HuH-7.5 (cell line): ENCODE measurements around the gene LINGO3.
"Not testable (repeated sequence)": the region's sequence is repeated elsewhere in the genome, so short reads cannot be mapped to it uniquely, and the experiment has no call there.

Source experiments
- DNase-seq: peaks from one replicate; pipeline ENCODE4 v3.0.0; 2011; ENCODE audit warnings: low spot score

Gene LINGO3, protein sequence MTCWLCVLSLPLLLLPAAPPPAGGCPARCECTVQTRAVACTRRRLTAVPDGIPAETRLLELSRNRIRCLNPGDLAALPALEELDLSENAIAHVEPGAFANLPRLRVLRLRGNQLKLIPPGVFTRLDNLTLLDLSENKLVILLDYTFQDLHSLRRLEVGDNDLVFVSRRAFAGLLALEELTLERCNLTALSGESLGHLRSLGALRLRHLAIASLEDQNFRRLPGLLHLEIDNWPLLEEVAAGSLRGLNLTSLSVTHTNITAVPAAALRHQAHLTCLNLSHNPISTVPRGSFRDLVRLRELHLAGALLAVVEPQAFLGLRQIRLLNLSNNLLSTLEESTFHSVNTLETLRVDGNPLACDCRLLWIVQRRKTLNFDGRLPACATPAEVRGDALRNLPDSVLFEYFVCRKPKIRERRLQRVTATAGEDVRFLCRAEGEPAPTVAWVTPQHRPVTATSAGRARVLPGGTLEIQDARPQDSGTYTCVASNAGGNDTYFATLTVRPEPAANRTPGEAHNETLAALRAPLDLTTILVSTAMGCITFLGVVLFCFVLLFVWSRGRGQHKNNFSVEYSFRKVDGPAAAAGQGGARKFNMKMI

DNA sequence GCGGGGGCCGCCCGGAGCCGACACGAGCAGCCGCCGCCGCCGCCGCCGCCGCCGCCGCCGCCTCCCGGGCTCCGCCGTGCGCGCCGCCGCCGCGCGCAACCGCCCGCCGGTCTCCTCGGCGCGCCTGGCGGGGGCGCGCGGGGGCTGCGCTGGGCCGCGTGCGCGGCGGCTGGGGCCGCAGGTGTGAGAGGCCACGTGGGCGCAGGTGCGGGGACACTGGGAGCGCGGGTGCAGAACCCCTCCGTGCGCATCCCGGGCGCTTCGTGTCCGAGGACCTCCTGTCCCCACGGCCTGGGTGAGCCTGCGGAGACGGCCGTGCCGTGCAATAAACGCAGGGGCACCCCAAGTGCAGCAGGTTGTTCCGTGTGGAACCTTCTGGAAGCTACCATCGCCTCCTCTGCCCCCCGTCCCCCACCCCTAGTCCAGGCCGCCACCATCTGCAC, at the start of gene LINGO3:
LINGO3 (minus strand) TSS at position 41 of the 443 bp plus-strand sequence. CDS start 16,378 bp downstream, outside the sequence.
- DNase-seq: peak; percentile 65

DNA sequence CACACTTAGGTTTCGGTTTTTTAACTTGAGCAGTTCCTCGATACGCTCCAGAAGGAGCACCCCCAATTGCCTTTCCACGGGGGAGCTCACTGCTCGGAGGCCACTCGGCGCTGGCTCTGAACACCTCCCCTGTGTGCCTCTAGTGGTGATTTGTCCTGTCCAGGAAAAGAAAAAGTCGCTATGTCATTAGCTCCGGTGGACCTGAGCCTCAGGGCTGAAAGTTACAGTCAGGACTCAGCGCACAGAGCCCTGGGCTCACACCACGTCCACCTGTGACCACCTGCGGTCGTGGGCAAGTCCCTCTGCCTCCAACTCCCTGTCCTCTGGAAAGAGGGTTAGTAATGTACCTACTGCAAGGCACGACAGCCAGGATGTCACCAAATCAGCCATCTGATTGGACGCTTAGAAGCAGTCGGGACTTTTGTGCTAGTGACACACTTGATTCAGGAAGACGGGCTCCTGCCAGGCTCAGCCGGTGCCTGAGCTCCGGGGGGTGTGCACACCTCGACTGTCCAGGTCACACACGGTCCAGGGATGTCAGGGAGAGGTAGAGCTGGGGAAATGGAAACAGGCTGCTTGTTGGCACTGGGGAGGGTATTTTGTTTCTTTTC, 48.2 kb upstream of the LINGO3 start:
- DNase-seq: no peak

DNA sequence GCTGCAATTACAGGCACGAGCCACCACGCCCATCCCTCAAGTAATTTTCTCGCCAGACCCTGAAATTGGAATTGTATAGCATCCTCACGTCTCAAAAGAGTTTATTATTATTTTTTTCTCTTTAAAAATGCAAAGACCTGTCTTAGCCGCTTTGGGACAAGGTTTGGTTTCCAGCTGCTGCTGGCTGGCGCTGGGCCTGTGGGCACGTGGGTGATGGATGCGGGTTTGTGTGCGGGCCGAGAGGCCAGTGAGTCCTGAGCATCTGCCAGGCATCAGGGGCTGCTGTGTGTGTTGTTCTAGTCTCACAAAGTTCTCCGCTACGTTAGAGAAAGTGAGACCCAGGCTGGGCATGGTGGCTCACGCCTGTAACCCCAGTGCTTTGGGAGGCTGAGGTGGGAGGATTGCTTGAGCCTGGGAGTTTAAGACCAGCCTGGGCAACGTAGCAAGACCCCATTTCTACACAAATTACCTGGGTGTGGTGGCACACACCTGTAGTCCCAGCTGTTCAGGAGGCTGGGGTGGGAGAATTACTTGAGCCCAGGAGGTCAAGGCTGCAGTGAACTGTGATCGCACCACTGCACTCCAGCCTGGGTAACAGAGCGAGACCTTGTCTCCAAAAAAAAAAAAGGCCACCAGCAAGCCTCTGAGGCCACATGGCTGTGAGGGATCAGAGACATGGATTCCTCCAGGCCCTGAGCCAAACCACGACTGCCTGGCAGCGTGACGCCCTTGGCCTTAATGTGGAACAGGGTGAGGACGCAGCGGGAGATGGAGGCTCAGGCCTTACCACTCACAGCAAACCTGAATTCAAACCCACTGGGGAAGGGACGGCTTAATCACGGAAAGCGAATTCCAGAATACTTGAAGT, 47.4 kb upstream of the LINGO3 start:
- DNase-seq: no peak

DNA sequence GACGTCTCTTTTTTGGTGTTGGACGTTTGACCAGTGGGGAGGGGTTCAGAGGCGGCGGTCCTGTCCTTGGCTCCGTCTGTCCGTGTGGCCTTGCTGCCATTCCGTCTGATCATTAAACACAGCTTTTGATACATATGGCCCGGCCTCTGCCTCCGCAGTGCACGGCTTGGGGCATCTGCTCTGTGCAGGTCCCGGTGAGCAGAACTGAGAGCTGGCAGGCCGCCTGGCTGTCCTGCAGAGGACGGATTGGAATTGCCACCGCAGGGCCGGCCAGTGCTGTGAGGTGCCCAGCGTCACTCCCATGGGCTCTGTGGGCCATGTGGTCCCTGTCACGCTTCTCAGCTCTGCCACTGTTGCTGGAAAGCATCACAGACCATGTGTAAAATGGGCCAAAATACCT, 46.7 kb upstream of the LINGO3 start:
- no peak for DNase-seq

DNA sequence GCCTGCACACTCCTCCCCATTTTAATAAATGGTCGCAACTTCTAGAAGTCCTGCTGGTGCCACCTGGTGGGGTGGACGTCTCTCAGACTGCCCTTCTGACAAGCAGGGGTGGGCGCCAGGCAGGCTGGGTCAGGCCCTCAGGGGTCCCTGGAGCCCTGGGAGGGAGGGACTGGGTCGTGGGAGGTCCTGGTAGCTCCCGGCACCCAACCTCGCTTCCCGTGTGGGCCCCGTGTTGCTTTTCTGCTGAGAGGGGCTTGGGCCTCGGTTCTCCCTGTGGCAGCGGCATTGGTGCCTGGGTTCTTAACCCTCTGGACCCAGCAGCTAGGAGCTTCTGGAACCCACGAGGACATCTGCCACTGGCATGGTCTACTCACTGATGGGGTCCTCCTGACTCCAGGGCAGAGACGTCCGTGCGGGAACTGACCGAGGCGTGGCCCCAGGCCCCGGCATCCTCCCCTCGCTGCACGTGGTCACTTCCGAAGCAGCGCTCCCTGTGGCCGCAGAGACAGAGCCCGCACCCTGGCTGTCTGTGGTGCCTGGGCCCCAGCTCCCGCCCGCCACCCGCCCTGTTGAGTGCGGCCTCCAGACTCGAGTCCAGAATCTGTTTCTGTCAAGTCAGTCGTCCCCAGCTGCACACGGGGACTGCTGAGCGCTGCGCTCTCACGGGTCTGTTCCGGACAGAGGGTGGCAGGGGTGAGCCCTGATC, 46.1 kb upstream of the LINGO3 start:
- no peak for DNase-seq

DNA sequence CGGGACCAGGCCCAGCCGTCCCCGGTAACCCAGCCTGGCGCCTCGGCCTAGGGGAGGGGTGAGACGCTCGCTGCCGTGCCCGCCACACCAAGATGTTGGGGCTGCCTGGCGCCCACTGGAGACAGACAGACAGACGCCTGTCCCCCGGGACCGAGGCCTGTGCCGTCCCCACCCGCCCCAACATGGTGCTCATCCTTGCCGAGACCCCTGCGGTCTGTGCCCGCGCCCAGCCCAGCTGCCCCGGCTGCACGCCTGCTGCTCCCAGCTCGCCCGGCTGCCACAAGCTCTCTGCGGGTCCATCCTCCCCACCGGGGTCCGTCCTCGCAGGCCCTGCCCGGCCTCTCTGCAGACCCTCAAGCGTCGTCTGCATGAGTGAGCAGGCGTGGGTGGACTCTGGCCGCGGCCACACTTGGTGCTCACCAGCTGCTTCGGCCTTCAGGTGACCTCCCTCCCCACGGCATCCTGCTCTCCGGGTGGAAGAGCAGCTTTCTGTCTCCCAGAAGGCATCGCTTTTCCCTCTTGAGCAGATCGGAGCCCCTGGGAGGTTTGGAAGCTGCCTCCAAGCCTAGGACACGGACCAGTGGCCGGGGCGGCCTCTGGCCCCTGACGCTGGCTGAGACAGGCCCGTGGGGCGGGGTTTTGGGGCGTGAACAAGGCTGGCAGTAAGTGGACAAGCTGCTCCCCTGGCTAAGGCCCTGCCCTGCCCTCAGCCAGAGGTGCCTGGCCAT, 45.4 kb upstream of the LINGO3 start:
- no peak for DNase-seq

DNA sequence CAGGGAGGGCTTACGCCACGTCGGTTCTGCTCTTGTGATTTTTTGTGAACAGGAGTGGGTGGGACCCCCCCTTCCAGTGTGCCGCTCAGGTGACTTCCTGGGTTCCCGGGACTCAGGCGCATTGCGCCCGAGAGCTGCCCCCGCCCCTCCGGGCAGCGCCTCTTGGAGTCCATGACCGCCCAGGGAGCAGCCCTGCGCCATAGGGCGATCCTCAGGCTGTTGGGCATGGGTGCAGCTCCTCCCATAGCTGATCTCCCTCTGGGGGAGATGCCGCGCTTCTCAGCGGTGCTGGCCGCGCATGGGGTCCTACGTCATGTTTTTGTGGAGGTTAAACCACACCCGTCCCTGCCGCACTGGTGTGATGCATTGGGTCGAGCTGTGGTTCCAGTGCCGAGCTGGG, 44.2 kb upstream of the LINGO3 start:
- no peak for DNase-seq

DNA sequence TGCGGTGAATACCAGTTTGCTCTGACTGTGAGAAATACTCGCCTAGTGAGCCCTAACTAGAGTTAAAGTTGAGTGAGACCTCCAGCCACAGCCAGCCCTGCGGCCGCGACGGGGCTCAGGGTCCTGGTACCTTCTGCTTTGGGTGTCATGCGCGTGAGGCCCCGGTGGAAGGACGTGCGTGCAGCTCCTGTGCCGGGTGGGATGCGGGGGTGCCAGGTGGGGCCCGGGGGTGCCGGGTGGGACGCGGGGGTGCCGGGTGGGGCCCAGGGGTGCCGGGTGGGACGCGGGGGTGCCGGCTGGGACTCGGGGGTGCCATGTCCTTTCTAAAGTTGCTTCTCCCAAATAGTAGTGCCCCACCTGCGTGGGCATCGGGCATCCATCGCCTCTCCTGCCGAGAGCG, 43.6 kb upstream of the LINGO3 start:
- no peak for DNase-seq

DNA sequence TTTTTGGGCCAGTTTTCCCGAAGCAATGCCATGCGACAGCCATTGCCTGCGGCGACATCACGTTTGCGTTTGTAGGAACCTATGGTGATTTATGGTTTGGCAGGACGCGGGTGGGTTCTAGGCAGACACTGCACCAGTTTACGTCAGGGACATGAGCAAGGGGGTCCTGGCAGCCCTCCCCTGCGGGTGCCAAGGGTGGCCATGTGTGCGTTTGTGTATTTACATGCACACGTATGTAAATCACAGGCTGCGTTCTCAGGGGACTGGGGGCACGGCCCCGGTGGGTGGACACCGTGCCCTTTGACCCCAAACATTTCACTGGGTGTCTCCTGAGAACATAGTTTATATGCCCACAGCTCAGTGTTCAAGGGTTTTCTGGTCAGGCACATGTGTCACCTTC, 42.7 kb upstream of the LINGO3 start:
- DNase-seq: no peak

DNA sequence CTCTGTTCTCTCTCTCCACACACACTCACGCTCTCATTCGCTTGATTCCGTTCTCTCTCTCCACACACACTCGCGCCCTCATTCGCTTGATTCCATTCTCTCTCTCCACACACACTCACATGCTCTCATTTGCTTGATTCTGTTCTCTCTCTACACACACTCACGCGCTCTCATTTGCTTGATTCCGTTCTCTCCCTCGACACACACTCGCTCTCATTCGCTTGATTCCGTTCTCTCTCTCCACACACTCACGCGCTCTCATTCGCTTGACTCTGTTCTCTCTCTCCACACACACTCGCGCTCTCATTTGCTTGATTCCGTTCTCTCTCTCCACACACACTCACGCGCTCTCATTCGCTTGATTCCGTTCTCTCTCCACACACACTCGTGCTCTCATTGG, 41.9 kb upstream of the LINGO3 start:
- DNase-seq: not testable (repeated sequence)

DNA sequence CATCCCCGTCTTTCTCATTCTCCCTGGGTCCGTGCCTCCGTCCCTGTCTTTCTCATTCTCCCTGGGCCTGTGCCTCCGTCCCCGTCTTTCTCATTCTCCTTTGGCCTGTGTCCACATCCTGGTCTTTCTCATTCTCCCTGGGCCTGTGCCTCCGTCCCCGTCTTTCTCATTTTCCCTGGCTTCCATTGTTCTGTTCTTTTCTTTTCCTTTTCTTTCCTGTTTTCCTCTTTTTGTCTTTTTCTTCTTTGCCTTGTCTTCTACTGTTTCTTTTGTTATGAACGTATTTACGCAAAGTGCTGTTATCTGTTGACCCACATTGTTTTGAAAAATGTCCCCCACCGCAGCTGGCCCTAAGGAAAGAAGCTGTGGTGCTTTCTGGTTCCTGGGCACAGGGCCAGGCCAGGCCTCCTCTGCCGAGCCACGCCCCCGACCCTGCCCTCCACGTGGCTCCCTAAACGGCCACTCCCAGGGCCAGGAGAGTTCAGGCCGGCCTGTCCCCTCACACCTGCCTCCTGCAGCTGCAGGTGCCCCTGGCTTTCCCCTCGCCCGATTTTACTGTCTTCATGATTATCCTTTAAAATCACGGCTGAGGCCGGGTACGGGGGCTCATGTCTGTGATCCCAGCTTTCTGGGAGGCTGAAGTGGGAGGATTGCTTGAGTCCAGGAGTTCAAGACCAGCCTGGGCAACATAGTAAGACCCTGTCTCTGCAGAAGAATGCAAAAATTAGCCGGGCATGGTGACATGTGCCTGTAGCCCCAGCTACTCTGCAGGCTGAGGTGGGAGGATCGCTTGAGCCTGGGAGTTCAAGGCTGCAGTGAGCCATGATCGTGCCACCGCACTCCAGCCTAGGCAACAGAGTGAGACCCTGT, 38.1 kb upstream of the LINGO3 start:
- no peak for DNase-seq

DNA sequence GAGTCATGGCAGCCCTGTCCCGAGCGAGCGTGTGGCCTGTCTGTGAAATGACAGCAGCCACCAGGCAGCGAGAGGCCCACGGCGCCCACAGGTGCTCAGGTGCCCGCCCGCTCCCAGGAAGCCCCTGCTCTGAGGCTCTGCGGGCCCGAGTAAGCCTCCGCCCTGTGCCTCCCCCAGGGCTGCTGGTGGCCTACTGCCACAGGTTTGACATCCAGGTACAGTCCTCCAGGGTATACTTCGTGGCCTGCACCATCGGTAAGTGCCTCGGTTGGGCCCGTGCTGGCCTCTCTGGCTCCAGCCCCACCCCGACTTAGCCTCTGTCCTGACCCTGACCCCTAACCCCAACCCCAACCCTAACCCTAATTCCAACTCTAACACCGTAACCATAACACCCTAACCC, 37.1 kb upstream of the LINGO3 start:
- DNase-seq: no peak

DNA sequence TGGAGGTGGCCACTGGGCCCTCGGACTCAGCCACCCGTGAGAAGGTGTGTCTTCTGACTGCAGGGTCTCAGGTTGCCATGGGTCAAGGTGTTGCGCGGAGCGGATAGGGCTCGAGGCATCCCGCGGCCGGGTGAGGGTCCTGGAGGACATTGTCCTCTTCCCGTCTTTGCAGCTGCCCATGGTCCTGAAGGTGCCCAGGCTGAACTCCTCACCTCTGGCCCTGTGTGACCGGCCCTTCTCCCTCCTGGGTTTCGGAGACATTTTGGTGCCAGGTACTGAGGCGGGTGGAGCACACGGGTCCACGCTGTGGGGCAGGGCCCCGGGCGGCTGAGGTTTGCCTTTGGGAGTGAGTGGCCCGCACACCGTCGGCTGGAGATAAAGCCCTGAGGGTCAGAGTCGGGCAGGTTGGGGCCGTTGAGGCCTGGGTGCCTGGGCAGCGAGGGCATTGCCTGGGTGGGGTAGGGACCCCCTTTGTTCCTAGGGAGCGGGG, 36.5 kb upstream of the LINGO3 start:
- no peak for DNase-seq

DNA sequence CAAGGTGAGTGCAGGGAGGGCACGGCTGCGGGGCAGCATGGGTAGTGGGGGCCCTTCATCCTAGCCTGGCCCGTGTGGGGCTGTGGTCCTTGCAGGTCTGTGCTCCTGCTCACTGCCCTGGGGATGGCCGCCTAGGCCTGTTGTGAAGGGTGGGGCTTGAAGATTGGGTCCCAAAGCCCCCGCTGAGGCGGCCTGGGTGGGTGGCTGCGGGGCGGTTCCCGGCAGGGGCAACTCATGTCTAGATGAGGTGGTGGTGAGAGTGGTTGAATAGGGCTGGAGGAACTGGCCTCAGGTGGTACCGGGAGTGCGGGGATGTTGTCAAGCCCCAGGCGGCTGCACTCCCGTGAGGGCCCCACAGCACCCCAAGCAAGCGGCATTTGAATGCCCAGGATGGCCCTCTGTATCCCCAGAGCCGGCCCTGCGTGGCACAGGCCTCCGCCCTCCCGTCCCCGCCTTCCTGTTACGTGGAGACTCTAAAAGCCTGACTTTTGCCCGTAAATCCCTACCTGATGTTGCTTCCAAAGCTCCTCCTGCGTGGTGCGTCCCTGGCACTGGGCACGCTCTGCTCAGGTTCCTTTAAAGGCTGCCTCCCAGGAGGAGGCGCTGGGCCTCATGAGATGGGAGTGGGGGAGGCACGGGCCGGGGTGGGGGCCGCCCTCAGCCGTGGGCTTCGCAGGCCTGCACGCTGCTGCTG, 35.5 kb upstream of the LINGO3 start:
- DNase-seq: no peak

DNA sequence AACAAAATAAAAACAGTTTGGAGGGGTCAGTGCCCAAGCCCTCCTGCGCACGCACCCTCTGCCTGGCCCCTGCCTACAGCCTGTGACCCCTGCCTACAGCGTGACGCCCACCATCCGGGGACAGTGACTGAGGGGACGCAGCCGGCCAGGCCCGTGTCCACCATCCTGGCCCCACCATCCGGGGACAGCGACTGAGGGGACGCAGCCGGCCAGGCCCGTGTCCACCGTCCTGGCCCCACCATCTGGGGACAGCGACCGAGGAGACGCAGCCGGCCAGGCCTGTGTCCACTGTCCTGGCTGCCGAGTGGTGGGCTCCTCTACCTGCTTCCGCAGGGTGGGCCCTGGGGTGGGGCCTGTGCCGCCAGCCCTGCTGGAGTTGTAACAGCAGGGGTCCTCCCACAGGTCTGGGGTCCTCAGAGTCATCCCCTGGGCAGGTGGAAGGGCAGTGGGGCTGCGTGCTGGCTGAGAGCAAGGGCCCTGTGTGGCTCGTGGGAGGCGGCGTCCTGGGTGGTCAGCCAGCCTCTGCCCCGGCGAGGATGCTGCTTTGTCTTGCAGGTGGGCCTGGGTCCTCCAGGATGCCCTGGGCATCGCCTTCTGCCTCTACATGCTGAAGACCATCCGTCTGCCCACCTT, 34.8 kb upstream of the LINGO3 start:
- no peak for DNase-seq

DNA sequence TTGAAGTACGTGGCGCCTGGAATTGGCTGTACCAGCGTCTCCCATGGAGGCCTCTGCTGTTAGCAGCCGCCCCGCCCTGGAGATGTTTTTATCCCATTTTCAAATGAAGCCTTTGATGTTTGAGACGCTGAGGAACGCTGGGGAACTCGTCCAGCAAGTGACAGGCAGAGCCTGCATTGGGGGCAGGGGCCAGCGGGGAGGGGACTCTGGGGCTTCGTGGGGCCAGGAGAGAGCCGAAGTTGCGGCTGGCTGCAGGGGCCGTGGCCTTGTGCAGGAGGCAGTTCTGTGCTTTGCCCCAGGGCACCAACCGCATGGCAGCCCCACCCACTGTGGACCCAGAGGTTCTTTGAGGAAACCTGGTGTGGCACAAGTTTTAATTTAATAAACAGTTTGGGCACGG, 34.0 kb upstream of the LINGO3 start:
- no peak for DNase-seq

DNA sequence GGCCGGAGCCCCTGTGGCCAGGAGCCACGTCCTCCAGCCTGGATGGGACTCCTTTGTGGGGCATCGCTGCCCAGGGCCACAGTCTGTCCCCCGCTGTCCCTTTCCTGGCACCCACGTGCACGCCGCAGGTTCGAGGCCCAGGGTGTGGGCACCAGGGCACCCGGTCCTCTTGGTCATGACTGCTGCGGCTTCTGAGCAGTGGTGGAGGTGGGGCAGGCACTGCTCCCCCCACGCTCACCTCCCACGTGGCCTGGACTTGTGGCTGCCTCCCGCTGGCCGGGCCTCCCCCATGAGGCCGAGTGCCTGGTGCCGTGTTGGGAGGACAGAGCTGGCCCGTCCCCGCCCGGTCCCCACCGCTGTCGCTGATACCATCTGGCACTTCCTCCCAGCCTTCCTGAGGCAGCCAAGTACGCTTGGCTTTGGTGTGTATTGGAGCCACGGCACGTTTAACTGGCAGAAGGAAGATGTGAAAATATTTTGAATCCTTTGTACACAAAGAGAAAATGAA, 33.3 kb upstream of the LINGO3 start:
- no peak for DNase-seq

DNA sequence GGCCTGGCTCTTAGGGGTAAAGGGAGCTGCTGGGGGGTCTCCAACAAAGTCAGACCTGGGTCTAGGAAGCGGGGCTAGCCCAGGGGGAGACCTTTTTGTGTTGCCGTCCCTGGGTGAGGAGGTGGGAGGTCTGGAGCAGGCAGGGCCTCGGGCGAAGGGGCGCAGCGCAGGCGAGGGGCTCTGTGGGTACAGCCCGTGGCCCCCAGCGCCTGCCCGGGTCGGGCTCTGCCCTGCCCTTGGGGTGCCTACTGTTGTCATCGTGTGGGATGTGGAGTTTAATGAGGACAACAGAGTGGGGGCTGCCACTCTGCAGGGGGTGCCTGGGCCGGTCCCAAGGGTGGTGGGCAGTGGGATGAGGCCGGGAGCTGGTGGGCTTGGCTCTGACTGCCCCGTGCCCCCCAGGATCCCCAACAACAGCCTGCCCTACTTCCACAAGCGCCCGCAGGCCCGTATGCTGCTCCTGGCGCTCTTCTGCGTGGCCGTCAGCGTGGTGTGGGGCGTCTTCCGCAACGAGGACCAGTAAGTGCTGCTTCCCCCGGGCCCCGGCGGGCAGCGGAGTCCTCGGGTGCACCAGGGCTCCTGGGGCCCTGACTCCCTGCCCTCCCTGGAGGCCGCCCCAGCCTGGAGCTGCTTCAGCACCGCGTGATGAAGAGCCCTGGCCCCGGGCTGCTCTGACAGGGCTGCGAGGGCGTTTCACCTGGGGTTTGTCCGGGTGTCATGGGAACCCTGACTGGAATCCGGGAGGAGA, 32.7 kb upstream of the LINGO3 start:
- no peak for DNase-seq
